Esophagus (tissue), 2 donors: ENCODE data around the gene IL1RL2. TPM values are rescaled to one million over a fixed set of nuclear protein-coding genes. Genes with fewer than 3 reads are reported as not detected.

Source experiments
- H3K27ac ChIP-seq, 2 donors: one replicate each; pipeline ENCODE4 v1.5.1; 2013; ENCODE audit warnings: low read depth in 2 of 2, mild to moderate bottlenecking in 2 of 2, inconsistent platforms in 1 of 2, low read length in 1 of 2, moderate library complexity in 1 of 2
- H3K27me3 ChIP-seq, 2 donors: one replicate each; pipeline ENCODE4 v1.6.1; 2013; ENCODE audit warnings: low read length in 2 of 2, control low read depth in 1 of 2, mild to moderate bottlenecking in 1 of 2; ENCODE audit not compliant: insufficient read depth in 2 of 2, control insufficient read depth in 1 of 2
- H3K36me3 ChIP-seq, 2 donors: one replicate each; pipeline ENCODE4 v1.6.1; 2013; ENCODE audit warnings: low read length in 1 of 2; ENCODE audit not compliant: control insufficient read depth in 2 of 2, insufficient read depth in 2 of 2
- H3K4me1 ChIP-seq, 2 donors: one replicate each; pipeline ENCODE4 v1.6.1; 2013; ENCODE audit warnings: low read length in 1 of 2; ENCODE audit not compliant: control insufficient read depth in 2 of 2, insufficient read depth in 2 of 2
- H3K4me3 ChIP-seq, 2 donors: one replicate each; pipeline ENCODE4 v1.5.1; 2013; ENCODE audit warnings: low read length in 2 of 2, mild to moderate bottlenecking in 2 of 2, low read depth in 1 of 2, moderate library complexity in 1 of 2
- H3K9me3 ChIP-seq, 2 donors: one replicate each; pipeline ENCODE4 v1.6.1; 2013; ENCODE audit warnings: mild to moderate bottlenecking in 2 of 2, low read depth in 1 of 2, low read length in 1 of 2, moderate library complexity in 1 of 2; ENCODE audit not compliant: control insufficient read depth in 2 of 2, insufficient read depth in 1 of 2
- WGBS, 2 donors: extraction: QIAGEN DNeasy Blood & Tissue Kit; methylation state at CpG; one replicate each; pipeline ENCODE4 v1.1.7; 2013; 5-methylcytosine and 5-hydroxymethylcytosine counted together
- polyA plus RNA-seq, 2 donors: library from polyadenylated mRNA; stranded (reverse); fragments of 200-250 nt; gene quantifications; one replicate each; pipeline ENCODE4 v1.2.3, GENCODE V29; 2013
- donor health status: healthy with polysubstance abuse.
- donor health status: Bipolar disorder and iron deficiency.

IL1RL2 gene
- polyA plus RNA-seq, 2 donors = 5.0 to 6.1 TPM

DNA sequence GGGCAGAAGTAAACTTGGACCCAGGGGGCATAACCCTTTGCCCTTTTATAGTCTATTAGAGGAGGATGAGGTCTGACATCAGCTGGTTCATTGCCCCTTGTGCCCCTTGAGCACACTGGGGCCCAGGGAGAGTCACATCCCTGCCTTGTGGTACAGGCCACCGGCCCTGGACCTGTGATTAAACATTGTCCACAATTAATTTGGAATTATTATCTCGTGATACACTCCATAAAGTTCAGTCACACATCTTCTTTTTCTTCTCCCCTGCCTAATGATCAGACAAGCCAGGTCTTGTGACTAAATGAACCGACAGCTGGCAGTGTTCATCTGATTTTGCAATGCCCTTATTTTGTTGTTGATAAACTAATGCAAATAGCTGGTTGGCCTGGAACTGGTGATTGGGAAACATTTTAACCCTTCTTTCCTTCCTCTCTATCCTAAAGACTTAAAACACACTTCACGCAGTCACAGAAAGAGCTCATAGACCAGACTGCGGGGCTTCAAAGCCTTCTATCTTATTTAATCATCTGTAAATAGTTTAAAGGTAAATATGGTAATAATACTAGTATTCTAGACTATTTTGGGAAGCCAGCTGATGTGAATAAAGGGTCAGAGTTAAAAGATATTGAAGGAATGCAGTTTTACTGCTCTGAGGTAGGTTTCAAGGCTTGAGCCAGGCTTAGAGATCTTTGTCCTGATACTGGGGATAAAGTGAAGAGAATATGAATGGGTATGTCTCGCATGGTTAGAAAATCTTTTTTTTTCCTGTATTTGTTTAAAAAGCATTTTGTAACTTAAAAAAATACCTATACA, 30.9 kb upstream of the IL1RL2 start:
- H3K9me3 ChIP-seq = no peaks in the 10 kb centered on the region
- H3K27ac ChIP-seq = peak overlapping the region; percentile 78 to 87
- peaks cover 9 to 10% of the 10 kb centered on the region in 2 donors for H3K4me1 ChIP-seq
- no peak overlapping the region for H3K4me3 ChIP-seq
- peaks cover 4 to 13% of the 10 kb centered on the region in 2 donors for H3K36me3 ChIP-seq
- no peaks in the 10 kb centered on the region for H3K27me3 ChIP-seq
- 40 to 41% methylated on average over 6 of the region's 6 CpGs for WGBS, 2 donors

DNA sequence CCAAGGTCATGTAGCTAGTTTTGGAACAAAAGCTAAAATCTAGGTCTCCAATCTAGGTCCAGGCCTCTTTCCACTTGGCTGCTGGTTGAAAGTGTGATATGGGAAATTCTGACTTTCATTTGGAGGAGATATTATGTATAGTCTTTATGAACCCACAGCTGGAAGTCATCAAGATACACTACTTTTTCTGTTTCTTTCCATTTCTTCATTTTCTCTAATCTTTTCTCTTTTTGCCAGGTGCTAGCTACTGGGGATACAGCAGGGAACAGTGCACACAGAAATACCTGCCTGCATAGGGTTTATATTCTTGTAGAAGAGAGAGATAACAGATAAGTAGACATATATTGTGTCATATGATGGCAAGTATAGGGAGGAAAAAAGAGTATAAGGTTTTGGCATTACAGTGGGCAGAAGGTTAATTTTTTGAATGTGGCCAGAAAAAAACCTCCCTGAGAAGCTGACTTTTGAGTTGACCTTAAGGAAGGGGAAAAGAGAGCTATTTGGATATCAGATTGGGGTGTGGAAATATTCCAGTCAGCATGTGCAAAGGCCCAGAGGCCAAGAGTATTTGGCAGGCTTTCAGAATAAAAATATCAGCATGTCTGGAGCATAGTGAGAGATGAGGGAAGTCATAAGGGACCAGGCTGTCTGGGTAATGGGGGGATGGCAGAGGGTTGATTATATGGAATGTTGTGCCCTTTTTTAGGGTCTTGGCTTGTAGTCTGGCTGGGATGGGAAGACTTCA, 28.6 kb upstream of the IL1RL2 start:
- H3K9me3 ChIP-seq = no peaks in the 10 kb centered on the region
- H3K36me3 ChIP-seq = peaks cover 4 to 13% of the 10 kb centered on the region in 2 donors
- peaks cover 6 to 9% of the 10 kb centered on the region in 2 donors for H3K4me1 ChIP-seq
- peak overlapping the region in 1 of 2 donors; percentile 11 for H3K4me3 ChIP-seq
- no peaks in the 10 kb centered on the region for H3K27me3 ChIP-seq
- peak overlapping the region; percentile 0 to 47 for H3K27ac ChIP-seq

DNA sequence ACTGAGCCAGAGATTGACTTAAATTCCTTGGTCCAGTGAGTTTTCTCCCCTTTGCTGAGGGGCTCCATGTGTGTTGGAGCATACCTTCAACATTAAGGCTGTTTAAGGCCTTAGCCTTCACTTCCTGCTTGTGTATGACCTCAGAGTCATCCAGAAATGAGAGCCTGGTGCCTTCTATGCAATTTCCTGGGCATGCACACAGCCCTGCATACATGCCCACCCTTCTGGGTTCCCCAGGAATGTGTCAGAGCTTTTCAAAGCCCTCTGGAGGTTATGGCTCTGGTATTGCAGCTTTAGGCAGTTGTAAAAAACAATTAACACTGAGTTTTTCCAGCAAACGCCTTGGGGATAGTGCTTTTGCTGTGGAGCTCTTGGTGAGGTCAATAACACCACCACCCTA, 27.5 kb upstream of the IL1RL2 start:
- Histone ChIP-seq H3K9me3 (no peaks in the 10 kb centered on the region), H3K36me3 (peaks cover 8% of the 10 kb centered on the region in 2 donors), H3K4me3 (peak overlapping the region in 1 of 2 donors; percentile 11), H3K27me3 (no peaks in the 10 kb centered on the region), H3K4me1 (peaks cover 6 to 9% of the 10 kb centered on the region in 2 donors), H3K27ac (peak overlapping the region; percentile 41 to 62)
- WGBS, 2 donors = 48 to 67% methylated on average over 1 of the region's 1 CpG

DNA sequence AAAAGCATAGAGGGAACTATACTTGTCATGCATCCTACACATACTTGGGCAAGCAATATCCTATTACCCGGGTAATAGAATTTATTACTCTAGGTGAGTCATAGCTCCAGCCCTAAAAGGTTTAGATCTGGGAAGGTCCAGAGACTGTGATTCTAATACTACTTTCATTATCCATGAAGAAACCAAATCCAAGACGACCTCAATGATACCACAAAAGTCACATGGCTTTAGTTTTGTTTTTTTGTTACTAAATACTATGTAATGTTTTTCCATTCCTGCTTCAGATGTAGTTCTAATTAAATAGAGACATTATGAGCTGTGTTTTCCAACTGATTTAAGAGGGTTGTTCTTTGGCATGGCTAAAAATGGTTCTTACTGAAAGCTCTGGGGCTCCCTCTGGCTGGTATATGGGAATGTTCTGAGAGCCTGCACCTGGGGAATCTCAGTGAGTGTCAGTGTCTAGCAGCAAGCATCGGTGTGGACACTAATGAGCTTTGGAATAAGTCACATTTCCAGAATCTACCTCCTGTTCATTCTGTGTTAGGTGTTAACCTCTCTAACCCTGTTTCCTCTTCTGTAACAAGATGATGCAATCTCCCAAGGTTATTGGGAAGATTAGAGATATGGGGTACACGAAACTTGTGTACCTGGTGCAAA, 20.5 kb upstream of the IL1RL2 start:
- Histone ChIP-seq H3K9me3 (no peaks in the 10 kb centered on the region), H3K4me1 (no peaks in the 10 kb centered on the region), H3K36me3 (peaks cover 0 to 4% of the 10 kb centered on the region in 2 donors), H3K4me3 (no peak overlapping the region), H3K27me3 (no peaks in the 10 kb centered on the region), H3K27ac (no peak overlapping the region)
- 30 to 33% methylated on average over 4 of the region's 4 CpGs for WGBS, 2 donors

DNA sequence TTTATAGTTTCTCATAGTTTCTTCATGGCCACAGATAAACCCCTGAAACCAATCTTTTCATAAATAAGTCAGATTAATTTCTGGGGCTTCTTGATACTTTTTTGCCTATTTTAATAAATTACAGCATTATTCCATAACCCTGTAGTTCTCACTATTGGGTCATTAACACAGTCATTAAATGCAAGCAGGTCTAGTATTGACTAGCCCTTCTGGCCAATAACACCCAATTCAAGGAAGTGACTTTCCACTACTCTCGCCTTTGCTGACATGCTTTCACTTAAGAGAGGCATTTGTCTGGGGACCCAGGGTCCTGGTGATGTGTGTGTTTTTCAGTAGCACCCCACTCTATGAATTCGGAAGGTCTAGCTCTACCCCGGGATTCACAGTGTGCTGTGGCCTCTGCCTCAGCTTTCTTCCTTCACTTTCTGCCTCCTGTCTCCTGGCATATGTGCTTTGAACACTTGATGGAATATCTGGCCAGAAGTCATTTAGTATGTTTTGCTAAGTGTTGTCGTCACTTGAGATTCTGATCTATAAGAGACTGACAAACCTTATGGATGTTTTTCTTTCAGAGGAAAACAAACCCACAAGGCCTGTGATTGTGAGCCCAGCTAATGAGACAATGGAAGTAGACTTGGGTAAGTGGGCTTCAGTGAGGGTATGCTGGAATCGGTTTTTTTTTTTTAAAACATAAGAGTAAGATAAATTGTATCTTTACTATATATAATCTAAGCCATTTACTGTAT, 18.6 kb upstream of the IL1RL2 start:
- no peak overlapping the region for H3K4me3 ChIP-seq
- H3K27ac ChIP-seq = no peak overlapping the region
- peaks cover 0 to 8% of the 10 kb centered on the region in 2 donors for H3K36me3 ChIP-seq
- no peaks in the 10 kb centered on the region for H3K4me1 ChIP-seq
- H3K27me3 ChIP-seq = no peaks in the 10 kb centered on the region
- H3K9me3 ChIP-seq = no peaks in the 10 kb centered on the region
- 90 to 92% methylated on average over 5 of the region's 5 CpGs for WGBS, 2 donors

DNA sequence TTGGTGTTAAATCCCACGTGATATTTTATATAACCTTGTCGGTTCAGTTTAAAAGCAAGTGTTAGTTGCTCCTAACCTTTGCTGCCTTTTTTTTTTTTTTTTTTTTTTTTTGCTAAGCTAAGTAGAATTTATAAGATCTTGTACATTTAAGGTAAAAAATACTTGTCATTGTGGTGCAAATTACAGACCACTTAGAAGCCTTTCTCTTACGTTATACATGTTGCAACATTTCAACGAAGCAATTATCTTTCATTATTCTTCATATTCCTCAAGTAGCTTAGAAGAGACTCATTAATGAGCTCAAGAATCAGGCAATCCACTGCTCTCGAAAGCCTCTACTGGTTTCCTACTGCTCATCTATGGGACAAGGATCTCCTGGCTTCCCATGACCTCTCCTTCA, 14.9 kb upstream of the IL1RL2 start:
- no peaks in the 10 kb centered on the region for H3K4me1 ChIP-seq
- peaks cover 0 to 7% of the 10 kb centered on the region in 2 donors for H3K36me3 ChIP-seq
- no peak overlapping the region for H3K4me3 ChIP-seq
- no peaks in the 10 kb centered on the region for H3K9me3 ChIP-seq
- no peak overlapping the region for H3K27ac ChIP-seq
- 90 to 93% methylated on average over 5 of the region's 5 CpGs for WGBS, 2 donors
- no peaks in the 10 kb centered on the region for H3K27me3 ChIP-seq

DNA sequence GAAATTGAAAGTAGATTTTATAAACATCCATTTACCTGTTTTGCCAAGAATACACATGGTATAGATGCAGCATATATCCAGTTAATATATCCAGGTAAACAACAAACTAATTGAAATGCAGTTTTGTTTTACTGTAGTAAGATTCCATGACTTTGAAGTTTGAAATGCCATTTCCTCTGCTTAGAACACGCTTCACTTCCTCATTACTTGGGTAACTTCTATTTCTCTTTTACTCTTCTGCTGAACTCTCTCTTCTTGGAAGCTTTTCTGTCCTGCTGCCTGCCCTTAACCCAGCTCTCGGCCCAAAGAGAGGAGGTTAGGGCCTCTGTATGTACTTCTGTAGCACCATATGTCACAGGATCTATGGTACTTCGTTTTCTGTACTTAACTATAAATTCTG, 14.1 kb upstream of the IL1RL2 start:
- no peak overlapping the region for H3K4me3 ChIP-seq
- no peaks in the 10 kb centered on the region for H3K4me1 ChIP-seq
- no peaks in the 10 kb centered on the region for H3K9me3 ChIP-seq
- 83 to 89% methylated on average over 3 of the region's 3 CpGs for WGBS, 2 donors
- peaks cover 0 to 7% of the 10 kb centered on the region in 2 donors for H3K36me3 ChIP-seq
- H3K27ac ChIP-seq = no peak overlapping the region
- H3K27me3 ChIP-seq = no peaks in the 10 kb centered on the region

DNA sequence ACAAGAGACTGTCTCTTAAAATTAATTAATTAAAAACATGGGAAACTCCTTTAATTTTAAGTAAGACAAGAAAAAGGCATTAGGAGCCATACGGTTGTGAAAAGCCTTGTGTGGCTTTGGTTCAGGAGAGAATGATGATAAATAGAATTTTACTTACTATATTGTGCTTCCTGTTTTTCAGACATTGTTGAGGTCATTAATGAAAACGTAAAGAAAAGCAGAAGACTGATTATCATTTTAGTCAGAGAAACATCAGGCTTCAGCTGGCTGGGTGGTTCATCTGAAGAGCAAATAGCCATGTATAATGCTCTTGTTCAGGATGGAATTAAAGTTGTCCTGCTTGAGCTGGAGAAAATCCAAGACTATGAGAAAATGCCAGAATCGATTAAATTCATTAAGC, 10.7 kb upstream of the IL1RL2 start:
- H3K27me3 ChIP-seq = no peaks in the 10 kb centered on the region
- WGBS, 2 donors = 87 to 90% methylated on average over 3 of the region's 3 CpGs
- no peak overlapping the region for H3K4me3 ChIP-seq
- peaks cover 0 to 7% of the 10 kb centered on the region in 2 donors for H3K36me3 ChIP-seq
- no peaks in the 10 kb centered on the region for H3K9me3 ChIP-seq
- no peak overlapping the region for H3K27ac ChIP-seq
- H3K4me1 ChIP-seq = no peaks in the 10 kb centered on the region

DNA sequence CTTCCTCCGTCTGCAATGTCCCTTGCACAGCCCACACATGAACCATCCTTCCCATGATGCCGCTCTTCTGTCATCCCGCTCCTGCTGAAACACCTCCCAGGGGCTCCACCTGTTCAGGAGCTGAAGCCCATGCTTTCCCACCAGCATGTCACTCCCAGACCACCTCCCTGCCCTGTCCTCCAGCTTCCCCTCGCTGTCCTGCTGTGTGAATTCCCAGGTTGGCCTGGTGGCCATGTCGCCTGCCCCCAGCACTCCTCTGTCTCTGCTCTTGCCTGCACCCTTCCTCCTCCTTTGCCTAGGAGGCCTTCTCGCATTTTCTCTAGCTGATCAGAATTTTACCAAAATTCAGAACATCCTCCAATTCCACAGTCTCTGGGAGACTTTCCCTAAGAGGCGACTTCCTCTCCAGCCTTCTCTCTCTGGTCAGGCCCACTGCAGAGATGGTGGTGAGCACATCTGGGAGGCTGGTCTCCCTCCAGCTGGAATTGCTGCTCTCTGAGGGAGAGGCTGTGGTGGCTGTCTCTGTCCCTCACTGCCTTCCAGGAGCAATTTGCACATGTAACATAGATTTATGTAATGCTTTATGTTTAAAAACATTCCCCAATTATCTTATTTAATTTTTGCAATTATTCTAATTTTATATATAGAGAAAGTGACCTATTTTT, 8.9 kb upstream of the IL1RL2 start:
- Histone ChIP-seq H3K36me3 (peaks cover 0 to 3% of the 10 kb centered on the region in 2 donors), H3K4me3 (no peak overlapping the region), H3K27ac (no peak overlapping the region), H3K4me1 (no peaks in the 10 kb centered on the region), H3K27me3 (no peaks in the 10 kb centered on the region), H3K9me3 (no peaks in the 10 kb centered on the region)
- 80 to 91% methylated on average over 7 of the region's 7 CpGs for WGBS, 2 donors
